ENCODE data around the gene FLRT1.

The FLRT1 gene

DNA sequence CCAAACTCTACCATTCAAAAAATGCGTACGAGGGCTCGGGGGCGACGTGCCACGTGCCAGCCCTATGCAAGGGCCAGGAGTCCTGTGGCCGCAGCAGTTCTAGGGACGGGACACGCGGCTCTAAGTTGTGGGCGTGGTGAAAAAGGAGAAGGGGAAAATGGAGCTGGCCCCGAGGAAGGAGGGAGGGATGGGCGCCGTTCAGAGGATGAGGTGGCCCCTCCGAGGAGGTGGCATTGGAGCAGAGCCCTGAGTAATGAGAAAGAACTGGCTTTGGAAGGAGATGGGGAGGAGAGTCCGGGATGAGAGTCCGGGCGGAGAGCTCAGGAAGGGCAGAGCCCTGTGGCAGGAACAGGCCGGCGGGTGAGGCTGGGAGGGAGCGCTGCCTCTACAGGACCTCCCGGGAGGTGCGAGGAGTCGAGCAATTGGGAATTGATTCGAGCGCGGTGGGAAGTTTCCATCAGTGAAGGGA lies 28.5 kb upstream of the FLRT1 start:
- TF ChIP-seq, protein P1, sequence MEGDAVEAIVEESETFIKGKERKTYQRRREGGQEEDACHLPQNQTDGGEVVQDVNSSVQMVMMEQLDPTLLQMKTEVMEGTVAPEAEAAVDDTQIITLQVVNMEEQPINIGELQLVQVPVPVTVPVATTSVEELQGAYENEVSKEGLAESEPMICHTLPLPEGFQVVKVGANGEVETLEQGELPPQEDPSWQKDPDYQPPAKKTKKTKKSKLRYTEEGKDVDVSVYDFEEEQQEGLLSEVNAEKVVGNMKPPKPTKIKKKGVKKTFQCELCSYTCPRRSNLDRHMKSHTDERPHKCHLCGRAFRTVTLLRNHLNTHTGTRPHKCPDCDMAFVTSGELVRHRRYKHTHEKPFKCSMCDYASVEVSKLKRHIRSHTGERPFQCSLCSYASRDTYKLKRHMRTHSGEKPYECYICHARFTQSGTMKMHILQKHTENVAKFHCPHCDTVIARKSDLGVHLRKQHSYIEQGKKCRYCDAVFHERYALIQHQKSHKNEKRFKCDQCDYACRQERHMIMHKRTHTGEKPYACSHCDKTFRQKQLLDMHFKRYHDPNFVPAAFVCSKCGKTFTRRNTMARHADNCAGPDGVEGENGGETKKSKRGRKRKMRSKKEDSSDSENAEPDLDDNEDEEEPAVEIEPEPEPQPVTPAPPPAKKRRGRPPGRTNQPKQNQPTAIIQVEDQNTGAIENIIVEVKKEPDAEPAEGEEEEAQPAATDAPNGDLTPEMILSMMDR (IDR thresholded peaks at IDR 0.05; ENCODE audit: control insufficient read depth, extremely low read depth, insufficient read depth), result no peak
- no peak overlapping the region for H3K4me3 ChIP-seq (ENCODE audit: low read depth, low read length)
- DNase-seq (ENCODE audit: low read depth), result no peak

DNA sequence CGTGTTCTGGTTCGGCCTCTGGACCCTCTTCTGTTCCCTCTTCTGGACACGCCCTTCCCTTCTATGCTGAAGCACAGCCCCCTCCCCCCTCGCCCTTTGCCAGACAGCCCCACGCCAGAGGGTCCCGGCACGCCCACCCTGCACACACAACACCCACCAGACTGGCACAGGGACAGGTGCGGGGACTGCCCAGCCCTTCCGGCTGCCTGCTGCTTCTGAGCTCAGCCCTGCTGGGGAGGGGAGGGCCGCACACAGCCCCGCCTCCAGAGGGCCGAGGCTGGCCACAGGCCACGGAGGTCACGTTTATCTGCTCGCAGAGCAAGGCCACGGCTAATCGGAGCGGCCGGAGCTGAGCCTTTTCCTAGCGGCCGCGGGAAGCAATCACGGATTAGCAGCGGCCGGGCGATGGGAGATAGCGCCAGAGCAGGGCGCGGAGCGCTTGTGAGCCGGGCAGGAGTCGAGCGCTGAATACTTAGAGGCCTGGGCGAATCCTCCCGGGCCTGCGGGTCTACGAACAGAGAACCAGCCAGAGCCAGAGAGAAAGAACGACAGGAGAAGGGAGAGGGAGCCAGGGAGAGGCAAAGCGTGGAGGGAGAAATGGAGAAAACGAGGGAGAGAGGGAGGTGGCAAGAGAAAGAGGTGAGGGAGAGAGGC lies 28.0 kb upstream of the FLRT1 start:
- no peak overlapping the region for H3K4me3 ChIP-seq (ENCODE audit: low read depth, low read length)
- TF ChIP-seq, protein P1 (IDR thresholded peaks at IDR 0.05; ENCODE audit: control insufficient read depth, extremely low read depth, insufficient read depth), result no peak; the same call in 1 of the 2 replicates
- peak; percentile 70 for DNase-seq (ENCODE audit: low read depth)

DNA sequence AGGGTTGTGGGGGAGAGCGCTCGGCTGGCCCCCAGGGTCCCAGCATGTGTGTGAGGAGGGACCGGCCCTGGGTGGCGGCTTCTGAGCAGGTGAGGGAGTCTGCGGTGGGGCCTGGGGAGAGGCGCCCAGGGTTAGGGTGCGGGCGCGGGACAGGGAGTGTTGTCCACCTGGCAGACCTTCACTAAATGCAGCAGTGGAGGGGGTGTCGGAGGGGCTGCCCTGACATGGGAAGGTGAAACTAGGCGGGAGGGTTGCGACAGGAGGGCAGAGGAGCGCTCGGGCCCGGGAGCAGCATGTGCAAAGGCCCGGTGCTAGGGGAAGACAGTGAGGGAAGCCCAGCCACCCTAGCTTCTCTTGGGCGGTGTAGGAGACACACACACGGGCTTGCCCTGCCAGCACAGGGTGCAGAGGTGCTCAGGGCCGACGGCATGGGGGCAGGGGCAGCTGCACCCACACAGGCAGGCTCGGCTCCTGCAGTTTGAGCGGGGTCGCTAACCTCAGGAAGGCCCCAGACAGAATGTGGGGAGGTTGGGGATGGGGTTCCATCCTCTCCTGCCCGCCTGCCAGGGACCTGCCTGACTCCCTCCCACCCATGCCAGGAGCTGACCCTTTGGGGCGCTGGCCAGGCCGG lies 27.3 kb upstream of the FLRT1 start:
- no peak overlapping the region for H3K4me3 ChIP-seq (ENCODE audit: low read depth, low read length)
- DNase-seq (ENCODE audit: low read depth), result no peak
- TF ChIP-seq, protein P1 (IDR thresholded peaks at IDR 0.05; ENCODE audit: control insufficient read depth, extremely low read depth, insufficient read depth), result no peak

DNA sequence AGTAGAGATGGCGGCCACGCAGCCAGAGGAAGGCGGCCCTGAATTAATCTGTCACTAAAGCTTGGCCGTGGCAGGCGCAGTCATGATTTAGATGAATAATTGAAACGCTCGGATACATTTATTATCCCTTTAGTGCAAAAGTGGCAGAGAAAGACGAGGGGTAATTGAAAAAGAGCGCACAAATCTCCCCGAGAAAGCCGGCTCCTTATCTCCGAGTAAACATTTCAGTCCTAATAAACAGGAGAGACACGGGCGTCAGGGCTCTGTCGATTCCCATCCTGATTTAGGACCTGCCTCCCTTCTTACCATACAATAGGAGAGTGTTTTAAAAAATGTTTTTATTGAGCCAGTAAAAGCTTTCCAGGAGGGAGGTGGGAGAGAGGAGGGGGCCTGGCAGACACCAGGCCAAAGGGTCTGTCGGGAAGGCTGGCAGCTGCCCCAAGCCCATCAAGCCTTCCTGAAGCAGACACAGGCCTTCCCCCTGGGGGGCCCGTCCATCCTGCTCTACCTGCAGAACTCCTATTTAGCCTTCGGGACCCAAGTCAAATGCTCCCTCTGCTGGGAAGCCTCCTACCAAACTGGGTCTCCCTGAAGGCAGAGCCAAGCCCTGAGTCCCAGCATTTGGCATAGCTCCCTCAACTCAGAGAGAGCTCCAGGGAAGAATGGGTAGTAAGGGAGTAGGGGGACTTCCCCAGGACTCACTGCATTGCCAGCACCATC lies 26.7 kb upstream of the FLRT1 start:
- no peak overlapping the region for H3K4me3 ChIP-seq (ENCODE audit: low read depth, low read length)
- TF ChIP-seq, protein P1 (IDR thresholded peaks at IDR 0.05; ENCODE audit: control insufficient read depth, extremely low read depth, insufficient read depth), result no peak; the same call in 1 of the 2 replicates
- DNase-seq (ENCODE audit: low read depth), result no peak

DNA sequence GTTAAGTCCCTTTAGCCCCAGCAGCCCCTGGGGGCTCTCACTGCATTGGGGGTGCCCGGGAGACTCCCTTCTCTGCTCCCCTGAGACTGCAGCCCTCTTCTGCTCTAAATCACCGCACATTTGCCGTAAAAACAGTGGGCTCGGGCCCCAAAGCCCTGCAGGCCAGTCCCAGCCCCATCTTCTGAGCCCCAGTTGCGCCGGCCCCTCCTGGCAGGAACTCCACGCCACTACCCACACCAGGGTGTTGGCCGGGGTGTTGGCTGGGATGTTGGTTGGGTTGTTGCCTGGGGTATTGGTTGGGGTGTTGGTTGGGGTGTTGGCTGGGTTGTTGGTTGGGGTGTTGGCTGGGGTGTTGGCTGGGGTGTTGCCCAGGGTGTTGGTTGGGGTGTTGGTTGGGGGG lies 26.0 kb upstream of the FLRT1 start:
- no peak overlapping the region for H3K4me3 ChIP-seq (ENCODE audit: low read depth, low read length)
- no peak for DNase-seq (ENCODE audit: low read depth)
- TF ChIP-seq, protein P1 (IDR thresholded peaks at IDR 0.05; ENCODE audit: control insufficient read depth, extremely low read depth, insufficient read depth), result no peak

DNA sequence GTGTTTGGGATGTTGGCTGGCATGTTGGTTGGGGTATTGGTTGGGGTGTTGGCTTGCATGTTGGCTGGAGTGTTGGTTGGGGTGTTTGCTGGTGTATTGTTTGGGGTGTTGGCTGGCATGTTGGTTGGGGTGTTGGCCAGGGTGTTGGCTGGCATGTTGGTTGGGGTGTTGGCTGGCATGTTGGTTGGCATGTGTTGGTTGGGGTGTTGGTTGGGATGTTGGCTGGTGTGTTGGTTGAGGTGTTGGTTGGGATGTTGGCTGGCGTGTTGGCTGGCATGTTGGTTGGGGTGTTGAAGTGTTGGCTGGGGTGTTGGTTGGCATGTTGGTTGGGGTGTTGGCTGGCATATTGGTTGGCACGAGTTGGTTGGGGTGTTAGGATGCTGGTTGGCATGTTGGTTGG lies 24.9 kb upstream of the FLRT1 start:
- H3K4me3 ChIP-seq (ENCODE audit: low read depth, low read length), result no peak overlapping the region
- no peak for DNase-seq (ENCODE audit: low read depth)
- TF ChIP-seq, protein P1 (IDR thresholded peaks at IDR 0.05; ENCODE audit: control insufficient read depth, extremely low read depth, insufficient read depth), result no peak
